HL-60 (cell line): ENCODE results near the gene NDUFA6.

Experiments used
- CTCF ChIP-seq: IDR thresholded peaks from one replicate; pipeline ENCODE4 v1.5.1; 2011; ENCODE audit warnings: low read length, control low read depth, inconsistent platforms; ENCODE audit not compliant: insufficient read depth
- GABPA ChIP-seq: IDR thresholded peaks from 2 replicates; pipeline ENCODE4 v1.6.1; 2012; ENCODE audit warnings: low read depth
- POLR2AphosphoS5 ChIP-seq: IDR thresholded peaks from 2 replicates; pipeline ENCODE4 v1.6.1; 2012; ENCODE audit warnings: low read depth
- REST ChIP-seq: IDR thresholded peaks from 2 replicates; pipeline ENCODE4 v1.6.1; 2012; ENCODE audit warnings: low read depth; ENCODE audit not compliant: insufficient replicate concordance

- TF ChIP-seq POLR2AphosphoS5 (no peak), CTCF (no peak), GABPA (no peak), REST (no peak)
Observed at GRCh38 chr22:42077486-42078125, 13.0 kb downstream of the NDUFA6 start.
